Tibial artery (tissue), 4 donors: Measurements from ENCODE around the gene MASP1.
"Not testable (repeated sequence)": the region's sequence is repeated elsewhere in the genome, so short reads cannot be mapped to it uniquely, and the experiment has no call there.

Experiments
- DNase-seq, 2 donors: peaks; one replicate each; pipeline ENCODE4 v3.0.0-alpha.2; 2019
- H3K27ac ChIP-seq, 2 donors: fragments of 200-600 bp; sonication (generic) in 1 of 2; 1 replicate in 1 of 2; 2 replicates in 1 of 2; pipeline ENCODE4 v1.5.1; 2018 to 2019; ENCODE audit warnings: mild to moderate bottlenecking in 1 of 2
- H3K27me3 ChIP-seq, 2 donors: fragments of 200-600 bp; sonication (generic) in 1 of 2; one replicate each; pipeline versions ENCODE4 v1.5.1 to v1.6.0; 2016 to 2019
- H3K36me3 ChIP-seq, 3 donors: fragments of 200-600 bp; sonication (generic) in 2 of 3; one replicate each; pipeline ENCODE4 v1.5.1; 2016 to 2019; ENCODE audit warnings: mild to moderate bottlenecking in 2 of 3
- H3K4me1 ChIP-seq, 4 donors: fragments of 200-600 bp; sonication (generic) in 2 of 4; 1 replicate in 3 of 4; 2 replicates in 1 of 4; pipeline ENCODE4 v1.5.1; 2016 to 2019
- H3K4me3 ChIP-seq, 2 donors: fragments of 200-600 bp; sonication (generic) in 1 of 2; 1 replicate in 1 of 2; 2 replicates in 1 of 2; pipeline ENCODE4 v1.5.1; 2018 to 2019; ENCODE audit warnings: mild to moderate bottlenecking in 2 of 2
- H3K9me3 ChIP-seq, 3 donors: fragments of 200-600 bp; sonication (generic) in 1 of 3; one replicate each; pipeline ENCODE4 v1.5.1; 2016 to 2019
- CTCF ChIP-seq, 2 experiments: fragments of 200-600 bp in 1 of 2; fragments of 450-650 bp in 1 of 2; IDR thresholded peaks; one replicate each; pipeline ENCODE4 v1.5.1; 2017 to 2019; ENCODE audit warnings: antibody characterized with exemption in 2 of 2, mild to moderate bottlenecking in 1 of 2, moderate library complexity in 1 of 2
- intact Hi-C: fragments of 100-400 bp; cut with DNase I; formaldehyde crosslinking; loops from one replicate; pipeline ENCODE4 v1.15.0; 2023; ENCODE audit warnings: low total_unique reads

Gene MASP1

GRCh38 chr3:187252311-187252710, 39.2 kb downstream of the MASP1 start:
- DNase-seq = no peak
- intact Hi-C loops = no loop called here
- no peaks in the 10 kb centered on the region for H3K4me1 ChIP-seq
- H3K27me3 ChIP-seq = no peaks in the 10 kb centered on the region
- H3K9me3 ChIP-seq = no peaks in the 10 kb centered on the region
- no peak overlapping the region for H3K27ac ChIP-seq
- TF ChIP-seq CTCF (IDR thresholded peaks at IDR 0.05) = no peak
- H3K36me3 ChIP-seq = no peaks in the 10 kb centered on the region
- H3K4me3 ChIP-seq = no peak overlapping the region

GRCh38 chr3:187251599-187251998, 39.9 kb downstream of the MASP1 start:
- Histone ChIP-seq H3K4me1 (no peaks in the 10 kb centered on the region), H3K9me3 (no peaks in the 10 kb centered on the region), H3K27me3 (no peaks in the 10 kb centered on the region), H3K4me3 (no peak overlapping the region), H3K36me3 (no peaks in the 10 kb centered on the region), H3K27ac (no peak overlapping the region)
- intact Hi-C loops = no loop called here
- DNase-seq = no peak
- TF ChIP-seq CTCF (IDR thresholded peaks at IDR 0.05) = no peak

- Histone ChIP-seq H3K27ac (no peak overlapping the region), H3K4me3 (no peak overlapping the region), H3K4me1 (no peaks in the 10 kb centered on the region), H3K9me3 (no peaks in the 10 kb centered on the region), H3K27me3 (no peaks in the 10 kb centered on the region), H3K36me3 (no peaks in the 10 kb centered on the region)
- intact Hi-C loops = no loop called here
- TF ChIP-seq CTCF (IDR thresholded peaks at IDR 0.05) = no peak
- DNase-seq = no peak
These were observed 44.1 kb downstream of the MASP1 start for GRCh38 chr3:187247398-187247797.

- Histone ChIP-seq H3K27me3 (no peaks in the 10 kb centered on the region), H3K27ac (no peak overlapping the region), H3K9me3 (no peaks in the 10 kb centered on the region), H3K4me1 (no peaks in the 10 kb centered on the region), H3K4me3 (no peak overlapping the region), H3K36me3 (no peaks in the 10 kb centered on the region)
- no peak for TF ChIP-seq CTCF (IDR thresholded peaks at IDR 0.05)
- intact Hi-C loops = no loop called here
- DNase-seq = peak in 1 of 2 donors; percentile 41
These were observed 47.5 kb downstream of the MASP1 start for GRCh38 chr3:187243933-187244524.

- H3K27me3 ChIP-seq = no peaks in the 10 kb centered on the region
- H3K9me3 ChIP-seq = no peaks in the 10 kb centered on the region
- H3K36me3 ChIP-seq = no peaks in the 10 kb centered on the region
- no peak overlapping the region for H3K27ac ChIP-seq
- H3K4me1 ChIP-seq = no peaks in the 10 kb centered on the region
- DNase-seq = no peak
- no peak for TF ChIP-seq CTCF (IDR thresholded peaks at IDR 0.05)
- H3K4me3 ChIP-seq = no peak overlapping the region
- intact Hi-C loops = no loop called here
These were observed 48.6 kb downstream of the MASP1 start for GRCh38 chr3:187242900-187243299.

- no peak for TF ChIP-seq CTCF (IDR thresholded peaks at IDR 0.05)
- DNase-seq = no peak
- H3K27me3 ChIP-seq = no peaks in the 10 kb centered on the region
- no peaks in the 10 kb centered on the region for H3K4me1 ChIP-seq
- intact Hi-C loops = no loop called here
- no peak overlapping the region for H3K4me3 ChIP-seq
- no peak overlapping the region for H3K27ac ChIP-seq
- no peaks in the 10 kb centered on the region for H3K36me3 ChIP-seq
- H3K9me3 ChIP-seq = no peaks in the 10 kb centered on the region
These were observed 49.1 kb downstream of the MASP1 start for GRCh38 chr3:187242435-187242834.

- intact Hi-C loops, DNase-seq, H3K27ac ChIP-seq, H3K9me3 ChIP-seq, H3K4me3 ChIP-seq, H3K36me3 ChIP-seq, H3K4me1 ChIP-seq, H3K27me3 ChIP-seq: not testable (repeated sequence)
These were observed 52.7 kb downstream of the MASP1 start for GRCh38 chr3:187238835-187239234.
